Keratinocyte (primary cell): ENCODE results near the gene GOLT1B. TPM values are rescaled to one million over a fixed set of nuclear protein-coding genes. Genes with fewer than 3 reads are reported as not detected.

ENCODE experiments used
- DNase-seq: peaks from one replicate; pipeline ENCODE4 v3.0.0-alpha.2; 2011; ENCODE audit warnings: low read depth, missing footprints, low spot score
- FAIRE-seq: peaks from 2 replicates; lab custom pipeline; 2011; peaks lifted over from hg19 to GRCh38; lab: Jason Lieb, UNC
- H2AFZ ChIP-seq: 2 replicates; pipeline ENCODE4 v1.6.0; 2012; ENCODE audit warnings: low read length, control low read depth, inconsistent platforms; ENCODE audit not compliant: control insufficient read depth
- H3K27ac ChIP-seq: 2 replicates; pipeline ENCODE4 v1.5.1; 2011; ENCODE audit warnings: low read length; ENCODE audit not compliant: control insufficient read depth, insufficient read depth
- H3K27me3 ChIP-seq: 3 replicates; pipeline ENCODE4 v1.6.0; 2011; ENCODE audit warnings: low read length; ENCODE audit not compliant: control insufficient read depth, insufficient read depth; ENCODE audit errors: extremely low read depth
- H3K36me3 ChIP-seq, 2 experiments: 2 replicates in 1 of 2; 3 replicates in 1 of 2; pipeline ENCODE4 v1.5.1; 2011; ENCODE audit warnings: low read length in 2 of 2, mild to moderate bottlenecking in 1 of 2; ENCODE audit not compliant: control insufficient read depth in 2 of 2, insufficient read depth in 2 of 2; ENCODE audit errors: extremely low read depth in 1 of 2
- H3K4me1 ChIP-seq: 3 replicates; pipeline ENCODE4 v1.5.1; 2011; ENCODE audit warnings: low read length; ENCODE audit not compliant: control insufficient read depth, insufficient read depth; ENCODE audit errors: extremely low read depth
- H3K4me2 ChIP-seq: 3 replicates; pipeline ENCODE4 v1.6.0; 2011; ENCODE audit warnings: low read depth, low read length; ENCODE audit not compliant: control insufficient read depth, insufficient read depth; ENCODE audit errors: extremely low read depth
- H3K4me3 ChIP-seq, 3 experiments: fragments of 200-600 bp in 1 of 3; sonication (generic) in 1 of 3; 2 replicates in 2 of 3; 3 replicates in 1 of 3; pipeline ENCODE4 v1.5.1; 2011 to 2016; ENCODE audit warnings: low read length in 3 of 3, mild to moderate bottlenecking in 3 of 3, control low read depth in 2 of 3, inconsistent platforms in 1 of 3, low read depth in 1 of 3, mixed read lengths in 1 of 3, mixed run types in 1 of 3, moderate library complexity in 1 of 3; ENCODE audit not compliant: control insufficient read depth in 2 of 3, insufficient read depth in 2 of 3; ENCODE audit errors: extremely low read depth in 1 of 3
- H3K79me2 ChIP-seq: 2 replicates; pipeline ENCODE4 v1.6.0; 2012; ENCODE audit warnings: low read length; ENCODE audit not compliant: control insufficient read depth, insufficient read depth
- H3K9ac ChIP-seq: 3 replicates; pipeline ENCODE4 v1.6.0; 2011; ENCODE audit warnings: low read length; ENCODE audit not compliant: control insufficient read depth, insufficient read depth; ENCODE audit errors: extremely low read depth
- H3K9me1 ChIP-seq: 3 replicates; pipeline ENCODE4 v1.6.0; 2011; ENCODE audit warnings: low read length; ENCODE audit not compliant: control insufficient read depth, insufficient read depth; ENCODE audit errors: extremely low read depth
- H3K9me3 ChIP-seq: 2 replicates; pipeline ENCODE4 v1.5.1; 2012; ENCODE audit warnings: low read depth, low read length; ENCODE audit not compliant: control insufficient read depth
- H4K20me1 ChIP-seq: 3 replicates; pipeline ENCODE4 v1.6.0; 2011; ENCODE audit warnings: low read length; ENCODE audit not compliant: control insufficient read depth, insufficient read depth; ENCODE audit errors: extremely low read depth
- CTCF ChIP-seq, 3 experiments: IDR thresholded peaks in 1 of 3; conservative IDR thresholded peaks in 1 of 3; optimal IDR thresholded peaks in 1 of 3; 2 replicates in 2 of 3; 3 replicates in 1 of 3; pipeline versions ENCODE3 to v1.5.1; 2011; ENCODE audit warnings: low read length in 3 of 3, mild to moderate bottlenecking in 3 of 3, moderate library complexity in 2 of 3, control low read depth in 1 of 3, inconsistent platforms in 1 of 3; ENCODE audit not compliant: insufficient read depth in 2 of 3; ENCODE audit errors: extremely low read depth in 1 of 3
- EZH2 ChIP-seq: IDR thresholded peaks from one replicate; pipeline ENCODE4 v1.6.1; 2012; ENCODE audit warnings: inconsistent platforms, mild to moderate bottlenecking, low read length, moderate library complexity
- dilution Hi-C: fragments of 300-500 bp; cut with MboI; formaldehyde crosslinking; loops from one replicate; pipeline ENCODE4 v1.7.0; 2020; ENCODE audit warnings: low sequenced_read_pairs; ENCODE audit not compliant: extremely low pct_ligation_motif_present
- polyA plus RNA-seq, 5 experiments: library from polyadenylated mRNA; depleted of rRNA in 3 of 5; stranded (reverse) in 3 of 5; stranded (forward) in 1 of 5; unstranded in 1 of 5; fragments of >200 nt; gene quantifications; 1 replicate in 1 of 5; 2 replicates in 3 of 5; 3 replicates in 1 of 5; pipeline versions ENCODE4 v1.2.1 to v1.2.3, GENCODE V29; 2011 to 2012; ENCODE audit warnings: missing spikeins in 2 of 5, low read depth in 1 of 5, low replicate concordance in 1 of 5

The GOLT1B gene
- polyA plus RNA-seq, 1 donor (not counting 4 experiments of a cell fraction or from before 2014, with no cell fraction given), result 25.8 TPM

DNA sequence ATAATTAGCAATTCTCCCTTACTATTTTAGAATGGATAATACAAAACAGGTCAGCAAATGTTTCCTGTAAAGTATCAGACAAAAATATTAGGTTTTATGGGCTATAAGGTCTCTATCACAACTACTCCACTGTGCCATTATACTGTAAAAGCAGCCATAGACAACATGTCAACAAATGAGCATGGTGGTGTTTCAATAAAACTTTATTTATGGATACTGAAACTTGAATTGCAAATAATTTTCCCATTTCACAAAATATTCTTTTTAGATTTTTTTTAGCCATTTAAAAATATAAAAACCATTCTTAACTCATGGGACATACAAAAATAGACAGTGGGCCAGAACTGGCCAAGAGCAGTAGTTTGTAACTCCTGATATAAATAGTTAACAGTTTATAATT lies 15.6 kb upstream of the GOLT1B start:
- Histone ChIP-seq H2AFZ (no peak overlapping the region), H3K4me3 (no peak overlapping the region), H3K79me2 (no peaks in the 10 kb centered on the region), H3K9me1 (no peaks in the 10 kb centered on the region), H3K27me3 (no peaks in the 10 kb centered on the region), H4K20me1 (no peaks in the 10 kb centered on the region), H3K9me3 (no peaks in the 10 kb centered on the region), H3K36me3 (peaks cover 0 to 10% of the 10 kb centered on the region in 2 experiments), H3K27ac (no peak overlapping the region), H3K4me2 (no peak overlapping the region), H3K4me1 (no peaks in the 10 kb centered on the region), H3K9ac (no peak overlapping the region)
- dilution Hi-C loops, result no loop called here
- no peak for TF ChIP-seq CTCF (optimal IDR thresholded peaks at IDR 0.05 in 1 of 3, IDR thresholded peaks at IDR 0.05 in 1 of 3, conservative IDR thresholded peaks at IDR 0.05 in 1 of 3; ENCODE audit: extremely low read depth in 1 of 3, insufficient read depth in 2 of 3, low read length in 3 of 3)
- no peak for TF ChIP-seq EZH2
- DNase-seq (no peak), FAIRE-seq (no peak)

- no peak overlapping the region for H3K9ac ChIP-seq
- FAIRE-seq (no peak), DNase-seq (no peak)
- TF ChIP-seq CTCF (optimal IDR thresholded peaks at IDR 0.05 in 1 of 3, IDR thresholded peaks at IDR 0.05 in 1 of 3, conservative IDR thresholded peaks at IDR 0.05 in 1 of 3; ENCODE audit: extremely low read depth in 1 of 3, insufficient read depth in 2 of 3, low read length in 3 of 3) (no peak), EZH2 (no peak)
- H3K79me2 ChIP-seq, result peaks cover 43% of the 10 kb centered on the region
- H3K9me3 ChIP-seq, result no peaks in the 10 kb centered on the region
- H4K20me1 ChIP-seq, result no peaks in the 10 kb centered on the region
- H3K9me1 ChIP-seq, result no peaks in the 10 kb centered on the region
- dilution Hi-C loops, result no loop called here
- H3K4me3 ChIP-seq, result no peak overlapping the region
- H3K4me2 ChIP-seq, result no peak overlapping the region
- H3K27ac ChIP-seq, result no peak overlapping the region
- H3K27me3 ChIP-seq, result no peaks in the 10 kb centered on the region
- H2AFZ ChIP-seq, result no peak overlapping the region
- peaks cover 11 to 27% of the 10 kb centered on the region in 2 experiments for H3K36me3 ChIP-seq
- H3K4me1 ChIP-seq, result peaks cover 13% of the 10 kb centered on the region
Measured at GRCh38 chr12:21499765-21500164, 1.8 kb upstream of the GOLT1B start.
